GM12878 (cell line): ENCODE data around the gene MPZL1. TPM values are rescaled to one million over a fixed set of nuclear protein-coding genes. Genes with fewer than 3 reads are reported as not detected.

ENCODE experiments used
- ATAC-seq: fragments of 200-7000 bp; cut with Tn5 transposase; 3 replicates; pipeline ENCODE4 v1.9.1; 2020; ENCODE audit warnings: mild to moderate bottlenecking, moderate library complexity
- BruUV-seq: library from RNA; stranded (reverse); fragments of 400-500 nt; replicated peaks from 2 replicates; lab custom pipeline; 2021; lab: Mats Ljungman, UMichigan
- CTCF ChIA-PET: fragments of 300-600 bp; sonication (Branson Sonifier 250); formaldehyde crosslinking; extraction: SDS; loops from one replicate; lab custom pipeline; 2021; ENCODE audit warnings: inconsistent platforms; lab: Yijun Ruan, JAX
- POLR2A ChIA-PET: fragments of 350-600 bp; formaldehyde crosslinking; extraction: SDS; loops from one replicate; lab custom pipeline; 2021; ENCODE audit warnings: inconsistent platforms; lab: Charles Lee
- RAD21 ChIA-PET: fragments of 300-600 bp; sonication (Branson Sonifier 250); formaldehyde crosslinking; loops from one replicate; lab custom pipeline; 2023; ENCODE audit warnings: antibody characterized with exemption; ENCODE audit not compliant: unreplicated experiment; lab: Charles Lee
- SMC1A ChIA-PET: fragments of 300-600 bp; sonication (Branson Sonifier 250); formaldehyde crosslinking; loops from one replicate; lab custom pipeline; 2023; ENCODE audit not compliant: unreplicated experiment, uncharacterized antibody; lab: Charles Lee
- DNase-seq: peaks from one replicate; pipeline ENCODE4 v3.0.0-alpha.2; 2011; ENCODE audit warnings: low read depth, low spot score
- FAIRE-seq: peaks from 3 replicates; lab custom pipeline; 2011; peaks lifted over from hg19 to GRCh38; lab: Jason Lieb, UNC
- H2AFZ ChIP-seq: 2 replicates; pipeline ENCODE4 v1.6.0; 2011; ENCODE audit warnings: low read depth, low read length, control low read depth; ENCODE audit not compliant: control insufficient read depth
- H3K27ac ChIP-seq: 2 replicates; pipeline ENCODE4 v1.5.1; 2011; ENCODE audit warnings: control low read depth; ENCODE audit not compliant: control insufficient read depth, insufficient read depth
- H3K27me3 ChIP-seq, 2 experiments: replicated peaks in 1 of 2; 2 replicates each; pipeline versions ENCODE4 v1.6.0 to v1.6.1; 2011; ENCODE audit warnings: low read length in 1 of 2; ENCODE audit not compliant: control insufficient read depth in 2 of 2, insufficient read depth in 2 of 2
- H3K36me3 ChIP-seq, 2 experiments: 2 replicates each; pipeline ENCODE4 v1.5.1; 2011; ENCODE audit warnings: low read length in 1 of 2; ENCODE audit not compliant: control insufficient read depth in 2 of 2, insufficient read depth in 2 of 2
- H3K4me1 ChIP-seq: 2 replicates; pipeline ENCODE4 v1.6.1; 2011; ENCODE audit warnings: mild to moderate bottlenecking, low read length, moderate library complexity, mixed read lengths; ENCODE audit not compliant: control insufficient read depth, insufficient read depth
- H3K4me2 ChIP-seq: 2 replicates; pipeline ENCODE4 v1.6.0; 2011; ENCODE audit warnings: control low read depth; ENCODE audit not compliant: control insufficient read depth, insufficient read depth
- H3K4me3 ChIP-seq: fragments of 200-600 bp; sonication (generic); 2 replicates; pipeline ENCODE4 v1.5.1; 2016
- H3K79me2 ChIP-seq: 2 replicates; pipeline ENCODE4 v1.6.0; 2011; ENCODE audit warnings: low read length; ENCODE audit not compliant: control insufficient read depth, insufficient read depth
- H3K9ac ChIP-seq: 2 replicates; pipeline ENCODE4 v1.8.0; 2011; ENCODE audit warnings: low read length, control low read depth, mixed read lengths; ENCODE audit not compliant: control insufficient read depth, insufficient read depth
- H3K9me3 ChIP-seq: replicated peaks from 3 replicates; pipeline ENCODE4 v1.5.1; 2011; ENCODE audit warnings: mild to moderate bottlenecking, low read length; ENCODE audit not compliant: control insufficient read depth, insufficient read depth
- H4K20me1 ChIP-seq: 2 replicates; pipeline ENCODE4 v1.6.0; 2011; ENCODE audit not compliant: control insufficient read depth, insufficient read depth
- HDAC6 ChIP-seq: fragments of 200-600 bp; sonication (generic); IDR thresholded peaks from one replicate; pipeline ENCODE4 v1.8.0; 2017; ENCODE audit warnings: antibody characterized with exemption; ENCODE audit not compliant: unreplicated experiment
- POLR2AphosphoS5 ChIP-seq: IDR thresholded peaks from 2 replicates; pipeline ENCODE4 v1.6.1; 2011; ENCODE audit warnings: mild to moderate bottlenecking, low read length, inconsistent platforms
- SREBF1 ChIP-seq: IDR thresholded peaks from 2 replicates; pipeline ENCODE4 v1.6.1; 2012; ENCODE audit warnings: mild to moderate bottlenecking, low read length
- ZNF274 ChIP-seq: IDR thresholded peaks from one replicate; pipeline ENCODE4 v1.8.0; 2011; ENCODE audit not compliant: insufficient read length, insufficient read depth
- WGBS: methylation state at CpG from one replicate; pipeline ENCODE4 v1.1.6; 2016; ENCODE audit warnings: low lambda C conversion rate; ENCODE audit not compliant: insufficient replicate concordance, insufficient coverage; ENCODE audit errors: missing lambda C conversion rate; 5-methylcytosine and 5-hydroxymethylcytosine counted together
- in situ Hi-C: fragments of 300-500 bp; cut with MboI; formaldehyde crosslinking; loops from 9 replicates; pipeline ENCODE4 v1.14.3; 2018; ENCODE audit warnings: mixed read lengths
- intact Hi-C: fragments of 100-400 bp; cut with micrococcal nuclease; formaldehyde crosslinking; loops from one replicate; pipeline ENCODE4 v1.14.2; 2022; ENCODE audit not compliant: unreplicated experiment
- polyA plus RNA-seq, 11 experiments: library from polyadenylated mRNA; depleted of rRNA in 4 of 11; unstranded in 6 of 11; stranded (reverse) in 5 of 11; fragments of >200 nt; fragmentation: Nextera tagmentation in 4 of 11; fragmentation: Illumina TruSeq in 1 of 11; extraction: Ambion mirVana in 4 of 11; extraction: Trizol in 1 of 11; gene quantifications; 1 replicate in 1 of 11; 2 replicates in 10 of 11; pipeline versions ENCODE4 v1.2.1 to v1.2.3, GENCODE V29; 2011 to 2016; ENCODE audit warnings: inconsistent platforms in 2 of 11, missing spikeins in 2 of 11, low read depth in 1 of 11
- total RNA-seq, 4 experiments: library from RNA; depleted of rRNA in 3 of 4; stranded (reverse); fragments of >200 nt in 3 of 4; fragmentation: Illumina TruSeq in 1 of 4; extraction: Trizol in 1 of 4; gene quantifications; 2 replicates each; pipeline versions ENCODE4 v1.2.1 to v1.2.3, GENCODE V29; 2013 to 2021
- TF ChIP-seq, protein P1 (sequence below): fragments of 450-650 bp; IDR thresholded peaks from 2 replicates; pipeline ENCODE4 v1.6.1; 2017; ENCODE audit warnings: borderline replicate concordance

The MPZL1 gene
- total and polyA plus RNA-seq, 10 of the 15 experiments (the other 5 are each of a cell fraction or from before 2014, with no cell fraction given), result 9.8 to 60.9 (median 45.9) TPM

DNA sequence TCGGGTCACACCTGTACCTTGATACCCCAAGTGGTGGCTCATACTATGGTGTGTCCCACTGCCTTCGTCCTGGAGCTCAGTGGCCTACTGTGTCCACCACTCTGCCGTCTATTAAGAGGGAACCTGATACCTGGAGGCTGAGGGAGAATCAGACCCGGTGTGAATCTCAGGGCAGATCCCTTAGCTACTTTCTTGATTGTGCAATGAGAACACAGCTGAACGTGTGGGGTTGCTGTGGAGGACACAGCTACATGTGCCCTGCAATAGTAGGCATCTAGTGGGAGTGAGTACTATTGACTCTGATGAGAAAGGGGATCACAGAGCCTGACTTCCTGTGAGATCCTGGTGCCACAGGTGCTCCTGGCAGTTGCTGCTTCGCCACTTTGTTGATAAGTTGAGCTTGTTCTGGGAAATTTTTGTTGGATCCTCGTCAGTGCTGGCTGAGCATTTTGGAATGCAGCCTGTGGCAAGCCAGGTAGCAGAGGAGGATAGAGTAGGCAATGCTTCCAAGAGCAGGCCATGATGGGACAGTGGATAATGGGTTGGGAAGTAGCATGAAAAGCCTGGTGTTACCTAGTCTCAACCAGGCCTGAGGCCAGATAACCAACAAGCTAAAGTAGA is 28.2 kb upstream of the MPZL1 start:
- Histone ChIP-seq H3K27ac (no peak overlapping the region), H4K20me1 (no peaks in the 10 kb centered on the region), H3K4me1 (no peaks in the 10 kb centered on the region), H3K79me2 (no peaks in the 10 kb centered on the region), H3K9ac (no peak overlapping the region), H3K4me2 (no peak overlapping the region), H3K4me3 (no peak overlapping the region), H2AFZ (no peak overlapping the region), H3K36me3 (peaks cover 20 to 78% of the 10 kb centered on the region in 2 experiments), H3K27me3 (no peaks in the 10 kb centered on the region), H3K9me3 (no peaks in the 10 kb centered on the region)
- no peak for FAIRE-seq
- BruUV-seq, result no TSS peak
- no peak for TF ChIP-seq ZNF274
- no peak for TF ChIP-seq HDAC6
- TF ChIP-seq, protein P1, sequence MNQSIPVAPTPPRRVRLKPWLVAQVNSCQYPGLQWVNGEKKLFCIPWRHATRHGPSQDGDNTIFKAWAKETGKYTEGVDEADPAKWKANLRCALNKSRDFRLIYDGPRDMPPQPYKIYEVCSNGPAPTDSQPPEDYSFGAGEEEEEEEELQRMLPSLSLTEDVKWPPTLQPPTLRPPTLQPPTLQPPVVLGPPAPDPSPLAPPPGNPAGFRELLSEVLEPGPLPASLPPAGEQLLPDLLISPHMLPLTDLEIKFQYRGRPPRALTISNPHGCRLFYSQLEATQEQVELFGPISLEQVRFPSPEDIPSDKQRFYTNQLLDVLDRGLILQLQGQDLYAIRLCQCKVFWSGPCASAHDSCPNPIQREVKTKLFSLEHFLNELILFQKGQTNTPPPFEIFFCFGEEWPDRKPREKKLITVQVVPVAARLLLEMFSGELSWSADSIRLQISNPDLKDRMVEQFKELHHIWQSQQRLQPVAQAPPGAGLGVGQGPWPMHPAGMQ, result no peak
- WGBS, result 99% methylated on average over 7 of the region's 7 CpGs
- no peak for DNase-seq
- CTCF ChIA-PET, result interaction anchor here (1.6 to 3.1 kb wide), 2 partner anchors 93 to 160 kb away, joined by 6 to 15 read pairs; no protein-coding TSS in a partner anchor
- SMC1A ChIA-PET, result interaction anchor here (1.0 to 2.0 kb wide), 3 partner anchors 14 to 102 kb away, joined by 3 to 8 read pairs (median 3); no protein-coding TSS in a partner anchor
- no peak for ATAC-seq
- intact Hi-C loops, result no loop called here
- POLR2A ChIA-PET, result no interaction called here
- in situ Hi-C loops, result no loop called here
- RAD21 ChIA-PET, result interaction anchor here (1.1 kb wide), 1 partner anchor 427 kb away, joined by 3 read pairs; no protein-coding TSS in a partner anchor

DNA sequence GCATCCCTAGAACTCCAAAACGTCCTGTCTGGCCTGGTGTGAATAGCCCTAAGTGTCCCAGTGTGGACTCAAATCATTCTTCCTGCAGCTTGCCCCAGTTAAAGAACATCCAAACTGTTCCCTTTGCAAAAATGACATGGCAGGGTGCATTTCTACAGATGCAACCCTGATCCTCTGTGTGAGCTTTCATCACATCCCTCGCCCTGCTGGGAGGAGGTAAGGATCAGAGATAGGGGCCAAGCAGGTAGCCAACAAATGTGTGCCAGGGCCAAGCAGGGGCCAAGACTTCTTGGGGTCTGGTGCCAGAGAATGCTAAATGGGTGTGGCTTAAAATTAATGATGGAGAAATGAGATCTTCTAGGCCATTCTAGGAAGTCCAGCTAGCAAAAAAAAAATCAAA is 27.1 kb upstream of the MPZL1 start:
- peaks cover 20 to 72% of the 10 kb centered on the region in 2 experiments for H3K36me3 ChIP-seq

More for the DNA sequence above, 27.1 kb upstream of the MPZL1 start:
- FAIRE-seq (no peak), DNase-seq (no peak), ATAC-seq (no peak)
- H3K4me1 ChIP-seq, result no peaks in the 10 kb centered on the region
- no peaks in the 10 kb centered on the region for H4K20me1 ChIP-seq
- H3K27ac ChIP-seq, result no peak overlapping the region
- in situ Hi-C loops, result no loop called here
- ChIA-PET POLR2A (no interaction called here), CTCF (interaction anchor here (1.6 to 3.1 kb wide), 2 partner anchors 94 to 162 kb away, joined by 6 to 15 read pairs; no protein-coding TSS in a partner anchor), RAD21 (interaction anchor here (0.9 kb wide), 1 partner anchor 93 kb away, joined by 3 read pairs; no protein-coding TSS in a partner anchor), SMC1A (interaction anchor here (0.8 to 2.0 kb wide), 5 partner anchors 13 to 94 kb away, joined by 3 to 8 read pairs (median 3); no protein-coding TSS in a partner anchor)
- no peaks in the 10 kb centered on the region for H3K79me2 ChIP-seq
- no TSS peak for BruUV-seq
- intact Hi-C loops, result no loop called here
- no peak overlapping the region for H2AFZ ChIP-seq
- H3K4me3 ChIP-seq, result no peak overlapping the region
- H3K27me3 ChIP-seq, result no peaks in the 10 kb centered on the region
- whole genome bisulfite sequencing, result 78% methylated on average over 2 of the region's 2 CpGs
- H3K4me2 ChIP-seq, result no peak overlapping the region
- TF ChIP-seq SREBF1 (no peak), POLR2AphosphoS5 (no peak)
- H3K9ac ChIP-seq, result no peak overlapping the region
- no peaks in the 10 kb centered on the region for H3K9me3 ChIP-seq
